Right cardiac atrium (tissue), 5 donors: ENCODE results near the gene METAP1. TPM values are rescaled to one million over a fixed set of nuclear protein-coding genes. Genes with fewer than 3 reads are reported as not detected.
"Not testable (repeated sequence)": the region's sequence is repeated elsewhere in the genome, so short reads cannot be mapped to it uniquely, and the experiment has no call there.

ENCODE experiments used
- ATAC-seq, 2 donors: fragments of 200-7000 bp; cut with Tn5 transposase; one replicate each; pipeline versions ENCODE4 v1.8.0 to v1.9.1; 2020; ENCODE audit warnings: moderate library complexity in 2 of 2, mild to moderate bottlenecking in 1 of 2
- DNase-seq, 3 donors: peaks; one replicate each; pipeline ENCODE4 v3.0.0-alpha.2; 2020
- H3K27ac ChIP-seq: one replicate; pipeline ENCODE4 v1.5.1; 2013; ENCODE audit warnings: mild to moderate bottlenecking, low read length, control low read depth, moderate library complexity
- H3K27me3 ChIP-seq: one replicate; pipeline ENCODE4 v1.6.1; 2013; ENCODE audit not compliant: control insufficient read depth, insufficient read depth
- H3K4me1 ChIP-seq: one replicate; pipeline ENCODE4 v1.6.1; 2013; ENCODE audit warnings: low read length; ENCODE audit not compliant: control insufficient read depth, insufficient read depth
- H3K4me3 ChIP-seq: one replicate; pipeline ENCODE4 v1.5.1; 2013; ENCODE audit warnings: low read length, control low read depth
- H3K9me3 ChIP-seq: one replicate; pipeline ENCODE4 v1.6.1; 2013; ENCODE audit warnings: low read length; ENCODE audit not compliant: control insufficient read depth
- WGBS: extraction: QIAGEN DNeasy Blood & Tissue Kit; methylation state at CpG from one replicate; pipeline ENCODE4 v1.1.7; 2013; 5-methylcytosine and 5-hydroxymethylcytosine counted together
- intact Hi-C, 4 donors: fragments of 100-400 bp; cut with DNase I; formaldehyde crosslinking; loops; one replicate each; pipeline versions ENCODE4 v1.11.0 to v1.14.0; 2022 to 2023
- polyA plus RNA-seq: library from polyadenylated mRNA; stranded (reverse); fragments of 200-250 nt; gene quantifications from one replicate; pipeline ENCODE4 v1.2.3, GENCODE V29; 2013
- total RNA-seq, 4 donors: library from RNA; stranded (reverse); fragmentation: NEBNext Ultra II Directional; extraction: Animal tissue kit (Norgen Biotek cat#: 25700); gene quantifications; one replicate each; pipeline ENCODE4 v1.2.1, GENCODE V29; 2021
- donor health status: healthy with polysubstance abuse.
- donor health status: DM: no; HTN: yes; CAD: no.
- donor health status: DM: no; HTN: no; CAD: no.
- donor health status: DM: no; HTN: yes; CAD: no; lungs with severe emphysema.
- donor health status: DM: yes; HTN: yes; CAD: no.

Gene METAP1
- total and polyA plus RNA-seq, 5 donors: 26.7 to 53.2 (median 39.9) TPM

DNA sequence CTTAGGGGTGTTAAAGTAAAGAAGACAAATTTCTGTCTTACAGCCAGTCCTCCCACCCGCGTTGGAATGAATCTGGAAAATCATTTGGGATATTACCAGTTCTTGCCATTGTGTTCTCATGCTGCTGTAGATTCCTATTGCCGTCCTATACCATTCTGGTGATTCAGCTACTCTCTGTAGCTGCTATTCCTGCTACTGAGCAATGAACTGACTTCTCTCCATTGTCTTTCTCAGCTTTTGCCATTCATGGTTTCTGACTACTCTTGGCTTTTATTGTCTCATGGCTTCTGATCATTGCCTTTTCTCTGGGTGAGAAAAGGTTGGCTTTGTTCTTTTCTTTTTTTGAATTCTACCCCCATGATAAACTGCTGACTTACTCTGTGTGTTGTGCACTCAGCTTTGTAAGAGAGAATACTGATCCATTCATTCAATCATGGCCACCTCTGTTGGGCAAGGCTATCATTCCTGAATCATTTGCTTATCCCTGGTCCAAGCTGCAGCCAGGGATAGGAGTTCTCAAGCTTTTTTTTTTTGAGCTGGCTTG is 27.7 kb upstream of the METAP1 start:
- H3K9me3 ChIP-seq: no peaks in the 10 kb centered on the region
- ATAC-seq (no peak), DNase-seq (no peak)
- no peak overlapping the region for H3K4me3 ChIP-seq
- intact Hi-C loops: no loop called here
- WGBS: 80% methylated on average over 3 of the region's 3 CpGs
- H3K27ac ChIP-seq: no peak overlapping the region
- no peaks in the 10 kb centered on the region for H3K27me3 ChIP-seq
- H3K4me1 ChIP-seq: no peaks in the 10 kb centered on the region

DNA sequence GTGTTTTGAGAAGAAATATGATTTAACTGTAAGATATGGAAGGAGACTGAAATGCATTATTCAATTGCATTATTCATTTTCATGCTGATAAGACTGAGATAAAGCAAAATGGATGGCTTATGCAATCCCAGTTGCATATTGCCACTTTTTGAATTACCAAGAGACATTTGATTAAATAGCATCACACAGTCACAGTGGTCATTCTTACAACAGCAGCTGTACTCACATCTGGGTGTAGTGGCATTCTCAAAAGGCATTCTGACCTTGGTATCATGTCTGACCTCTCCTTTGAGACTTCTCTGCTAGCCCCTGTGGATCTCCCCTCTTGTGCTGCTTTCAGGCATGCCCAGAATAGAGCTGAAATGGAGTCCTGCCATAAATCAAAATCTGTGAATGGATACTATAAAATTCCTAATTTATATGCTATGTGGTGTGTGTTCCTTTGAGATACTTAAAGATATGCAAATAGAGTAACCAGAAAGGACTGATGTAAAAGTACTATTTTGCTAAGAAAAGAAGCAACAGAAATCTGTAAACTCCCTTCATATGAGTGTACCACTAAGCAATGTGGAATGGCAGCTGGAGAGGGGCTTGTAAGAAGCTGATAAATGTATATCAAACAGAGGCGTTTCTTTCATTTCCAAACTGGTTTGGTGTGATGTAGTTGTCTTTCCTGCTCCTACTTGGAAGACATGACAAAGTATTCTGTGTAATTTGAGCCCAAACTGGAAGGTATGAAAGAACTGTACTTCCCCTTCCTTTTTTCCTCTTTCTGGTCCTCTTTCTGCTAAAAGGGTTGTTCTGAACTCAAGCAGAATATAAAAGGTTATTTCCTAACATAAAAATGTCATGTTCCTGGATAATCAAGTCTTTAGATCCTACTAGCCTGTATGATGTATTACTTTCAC is 25.4 kb upstream of the METAP1 start:
- 23% methylated on average over 1 of the region's 1 CpG for WGBS

DNA sequence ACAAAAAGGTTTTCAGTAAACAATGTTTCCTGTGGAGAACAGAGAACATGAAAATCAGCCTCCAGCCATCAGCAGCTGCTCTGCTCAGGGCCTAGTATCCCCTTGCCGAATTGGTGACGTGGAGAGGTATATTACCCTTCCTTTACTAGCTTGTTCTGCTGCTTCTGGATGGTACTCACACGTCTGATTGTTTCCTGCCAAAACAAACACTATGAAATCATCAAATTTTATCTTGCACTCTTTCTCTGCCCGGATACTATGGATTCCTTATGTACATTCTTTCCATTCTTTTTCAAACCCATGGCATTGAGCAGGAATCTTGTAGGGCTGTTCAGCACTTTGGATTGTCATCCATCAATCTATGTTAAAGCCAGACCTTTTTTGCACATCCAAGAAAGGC is 18.8 kb upstream of the METAP1 start:
- no peaks in the 10 kb centered on the region for H3K9me3 ChIP-seq
- intact Hi-C loops: no loop called here
- no peak overlapping the region for H3K4me3 ChIP-seq
- 39% methylated on average over 4 of the region's 4 CpGs for WGBS
- H3K4me1 ChIP-seq: no peaks in the 10 kb centered on the region
- DNase-seq: no peak
- H3K27me3 ChIP-seq: no peaks in the 10 kb centered on the region
- ATAC-seq: no peak
- H3K27ac ChIP-seq: no peak overlapping the region

More for the DNA sequence above, 25.4 kb upstream of the METAP1 start:
- ATAC-seq (no peak), DNase-seq (no peak)
- no peaks in the 10 kb centered on the region for H3K9me3 ChIP-seq
- no peak overlapping the region for H3K4me3 ChIP-seq
- no peak overlapping the region for H3K27ac ChIP-seq
- intact Hi-C loops: no loop called here
- H3K4me1 ChIP-seq: no peaks in the 10 kb centered on the region
- H3K27me3 ChIP-seq: no peaks in the 10 kb centered on the region

DNA sequence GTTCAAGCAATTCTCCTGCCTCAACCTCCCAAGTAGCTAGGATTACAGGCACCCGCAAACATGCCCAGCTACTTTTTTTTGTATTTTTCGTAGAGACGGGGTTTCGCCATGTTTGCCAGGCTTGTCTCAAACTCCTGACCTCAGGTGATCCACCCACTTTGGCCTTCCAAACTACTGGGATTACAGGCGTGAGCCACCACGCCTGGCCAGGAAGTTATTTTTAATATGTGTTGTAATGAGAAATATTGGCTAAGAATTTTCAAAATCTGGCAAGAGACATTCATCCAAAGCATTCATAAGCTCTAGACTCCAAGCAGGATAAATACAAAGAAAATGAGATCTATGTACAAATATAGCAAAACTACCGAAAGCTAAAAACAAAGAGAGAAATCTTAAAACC is 18.0 kb upstream of the METAP1 start:
- H3K4me3 ChIP-seq: no peak overlapping the region
- intact Hi-C loops: no loop called here

DNA sequence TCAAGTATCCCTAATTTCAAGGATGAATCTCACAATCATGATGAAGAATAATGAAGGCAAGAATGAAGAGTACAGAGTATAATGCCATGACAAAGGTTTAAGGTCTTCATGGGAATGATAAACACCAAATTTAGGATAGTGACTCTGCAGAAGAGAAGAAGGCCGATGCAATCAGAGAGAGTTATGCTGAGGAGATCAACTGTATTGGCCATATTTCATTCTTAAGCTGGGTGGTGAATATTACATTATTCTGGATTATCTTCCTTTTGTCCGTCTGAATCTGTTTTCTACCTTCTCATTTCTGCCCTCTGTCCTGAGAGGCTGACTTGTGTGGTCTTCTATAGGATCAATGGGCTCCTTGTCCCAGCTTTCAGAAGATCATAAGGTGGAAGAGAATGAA is 7.8 kb upstream of the METAP1 start:
- intact Hi-C loops: no loop called here

More for the DNA sequence above, 18.0 kb upstream of the METAP1 start:
- peaks cover 2% of the 10 kb centered on the region for H3K27me3 ChIP-seq
- H3K4me1 ChIP-seq: no peaks in the 10 kb centered on the region
- no peak overlapping the region for H3K27ac ChIP-seq
- DNase-seq: no peak
- H3K9me3 ChIP-seq: no peaks in the 10 kb centered on the region
- ATAC-seq: no peak
- 79% methylated on average over 7 of the region's 7 CpGs for WGBS

DNA sequence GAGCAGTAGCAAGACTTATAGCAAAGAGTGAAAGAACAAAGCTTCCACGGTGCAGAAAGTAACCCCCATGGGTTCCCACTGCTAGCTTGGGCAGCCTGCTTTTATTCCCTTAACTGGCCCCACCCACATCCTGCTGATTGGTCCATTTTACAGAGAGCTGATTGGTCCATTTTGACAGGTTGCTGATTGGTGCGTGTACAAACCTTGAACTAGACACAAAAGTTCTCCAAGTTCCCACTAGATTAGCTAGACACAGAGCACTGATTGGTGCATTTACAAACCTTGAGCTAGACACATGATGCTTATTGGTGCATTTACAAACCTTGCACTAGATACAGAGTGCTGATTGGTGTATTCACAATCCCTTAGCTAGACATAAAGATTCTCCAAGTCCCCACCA is 2.7 kb upstream of the METAP1 start:
- not testable (repeated sequence) for ATAC-seq, H3K27ac ChIP-seq, DNase-seq, H3K27me3 ChIP-seq, H3K4me1 ChIP-seq, H3K9me3 ChIP-seq, H3K4me3 ChIP-seq
- intact Hi-C loops: loop anchor here in 1 of 4 donors (10.0 kb wide), 1 partner anchor 58 kb away; no protein-coding TSS in a partner anchor
- 98% methylated on average over 2 of the region's 2 CpGs for WGBS

More for the DNA sequence above, 7.8 kb upstream of the METAP1 start:
- Histone ChIP-seq H3K9me3 (no peaks in the 10 kb centered on the region), H3K27ac (no peak overlapping the region), H3K4me3 (no peak overlapping the region), H3K4me1 (no peaks in the 10 kb centered on the region), H3K27me3 (no peaks in the 10 kb centered on the region)
- 87% methylated on average over 2 of the region's 2 CpGs for WGBS
- DNase-seq: no peak
- ATAC-seq: no peak

DNA sequence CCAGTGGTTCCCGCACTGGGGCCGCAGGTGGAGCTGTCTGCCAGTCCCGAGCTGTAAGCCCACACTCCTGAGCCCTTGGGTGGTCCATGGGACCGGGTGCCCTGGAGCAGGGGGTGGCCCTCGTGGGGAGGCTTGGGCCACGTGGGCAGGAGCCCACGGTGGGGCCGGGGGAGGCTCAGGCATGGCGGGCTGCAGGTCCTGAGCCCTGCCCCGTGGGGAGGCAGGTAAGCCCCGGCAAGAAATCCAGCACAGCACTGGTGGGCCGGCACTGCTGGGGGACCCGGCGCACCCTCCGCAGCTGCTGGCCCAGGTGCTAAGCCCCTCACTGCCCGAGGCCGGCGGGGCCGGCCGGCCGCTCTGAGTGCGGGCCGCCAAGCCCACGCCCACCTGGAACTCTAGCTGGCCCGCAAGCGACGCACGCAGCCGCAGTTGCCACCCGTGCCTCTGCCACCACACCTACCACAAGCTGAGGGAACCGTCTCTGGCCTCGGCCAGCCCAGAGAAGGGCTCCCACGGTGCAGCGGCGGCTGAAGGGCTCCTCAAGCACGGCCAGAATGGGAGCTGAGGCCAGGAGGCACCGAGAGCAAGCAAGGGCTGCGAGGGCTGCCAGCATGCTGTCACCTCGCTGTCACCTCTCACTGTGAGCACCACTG is 2.0 kb upstream of the METAP1 start:
- intact Hi-C loops: loop anchor here in 1 of 4 donors (10.0 kb wide), 1 partner anchor 59 kb away; no protein-coding TSS in a partner anchor
- DNase-seq: peak; percentile 13 to 70 (median 64)
- no peak for ATAC-seq
- Histone ChIP-seq H3K4me3 (no peak overlapping the region), H3K27me3 (no peaks in the 10 kb centered on the region), H3K27ac (no peak overlapping the region), H3K9me3 (no peaks in the 10 kb centered on the region), H3K4me1 (no peaks in the 10 kb centered on the region)
- 95% methylated on average over 39 of the region's 39 CpGs for WGBS

DNA sequence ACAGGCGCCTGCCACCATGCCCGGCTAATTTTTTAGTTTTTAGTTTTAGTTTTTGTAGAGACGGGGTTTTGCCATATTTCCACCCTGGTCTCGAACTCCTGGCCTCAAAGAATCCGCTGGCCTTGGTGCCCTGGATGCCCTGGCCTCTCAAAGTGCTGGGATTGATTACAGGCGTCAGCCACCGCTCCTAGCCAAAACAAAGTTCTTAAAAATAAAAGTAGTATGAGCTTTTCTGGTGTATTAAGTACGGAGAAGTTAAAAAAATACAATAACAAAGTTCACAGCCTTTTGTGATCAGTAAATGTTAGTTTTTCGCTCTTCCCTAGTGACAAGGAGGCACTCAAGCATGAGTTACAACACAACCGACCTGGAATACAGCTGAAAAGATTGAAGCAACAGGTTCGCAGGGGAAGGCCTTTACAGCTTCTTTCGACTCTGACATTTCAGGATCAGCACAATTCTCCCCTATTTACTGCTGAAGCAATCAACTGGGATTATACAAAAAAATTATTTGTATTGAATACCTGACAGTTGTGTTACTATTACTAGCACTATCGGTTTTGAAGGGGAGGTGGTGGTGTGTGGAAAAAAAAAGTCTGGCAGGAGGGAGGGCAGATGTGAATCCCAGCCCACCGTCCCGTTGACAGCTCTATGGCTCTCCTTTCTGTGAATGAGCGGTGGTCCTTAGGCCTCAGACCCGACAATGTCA is 893 bp upstream of the METAP1 start:
- WGBS: 48% methylated on average over 17 of the region's 17 CpGs
- DNase-seq: no peak
- intact Hi-C loops: loop anchor here in 3 of 4 donors (5.0 to 10.0 kb wide), 2 partner anchors 60 to 63 kb away; no protein-coding TSS in a partner anchor
- peak overlapping the region; percentile 93 for H3K27ac ChIP-seq
- no peak for ATAC-seq
- peak overlapping the region; percentile 58 for H3K4me3 ChIP-seq
- H3K4me1 ChIP-seq: no peaks in the 10 kb centered on the region
- H3K27me3 ChIP-seq: no peaks in the 10 kb centered on the region
- no peaks in the 10 kb centered on the region for H3K9me3 ChIP-seq

DNA sequence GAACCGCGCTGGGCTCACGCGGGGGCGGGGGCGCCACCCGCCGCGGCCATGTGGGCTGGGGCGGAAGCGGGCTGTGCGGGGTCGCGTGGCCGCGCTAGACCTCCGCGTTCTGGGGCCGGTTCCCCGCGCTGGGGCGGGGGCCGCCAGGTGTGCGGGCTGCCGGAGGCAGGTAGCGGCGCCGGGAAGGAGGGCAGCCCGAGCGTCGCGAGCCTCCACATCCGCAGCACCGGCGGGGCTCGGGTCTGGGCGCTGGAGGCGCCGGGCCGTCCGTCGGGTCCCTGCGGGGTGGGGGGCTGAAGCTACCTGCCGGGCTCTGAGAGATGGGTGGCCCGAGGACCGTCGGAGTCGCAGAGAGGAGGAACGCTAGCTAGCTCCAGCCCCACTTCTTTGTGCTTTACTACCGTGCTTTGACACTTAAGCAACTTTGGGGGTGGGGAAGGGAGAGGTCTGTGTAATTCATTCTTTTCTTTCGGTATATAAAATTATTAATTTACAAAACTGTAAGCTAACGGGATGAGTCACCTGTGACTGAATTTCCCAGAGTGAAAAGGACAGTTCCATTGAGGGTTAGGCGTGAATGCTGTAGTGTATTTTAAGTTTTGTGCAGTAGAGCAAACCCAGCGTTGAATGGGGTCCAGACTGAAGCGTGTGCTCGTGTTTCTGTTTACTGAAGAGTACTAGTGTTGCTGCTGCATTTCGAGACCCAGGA is 689 bp downstream of the METAP1 start:
- DNase-seq: peak in 1 of 3 donors; percentile 67
- H3K27ac ChIP-seq: peak overlapping the region; percentile 44
- H3K4me1 ChIP-seq: no peaks in the 10 kb centered on the region

DNA sequence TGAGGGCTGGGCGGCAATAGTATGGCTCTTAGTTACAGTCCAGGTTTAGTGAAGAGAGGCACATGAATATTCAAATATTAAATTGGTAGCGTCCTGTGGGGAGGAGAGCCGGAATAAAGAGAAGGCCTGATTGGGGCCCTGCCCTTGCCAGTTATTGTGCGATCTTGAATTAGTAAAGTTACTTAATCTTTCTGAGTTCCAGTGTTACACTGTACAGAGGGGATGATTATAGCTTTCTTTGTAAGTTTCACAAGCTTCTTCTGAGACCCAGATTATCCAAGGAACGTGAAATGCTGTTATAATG is 1.2 kb downstream of the METAP1 start:
- WGBS: 50% methylated on average over 5 of the region's 5 CpGs
- Histone ChIP-seq H3K27me3 (no peaks in the 10 kb centered on the region), H3K4me1 (no peaks in the 10 kb centered on the region), H3K27ac (peak overlapping the region; percentile 44), H3K9me3 (no peaks in the 10 kb centered on the region), H3K4me3 (peak overlapping the region; percentile 95)
- intact Hi-C loops: loop anchor here in 3 of 4 donors (5.0 to 10.0 kb wide), 2 partner anchors 61 to 62 kb away; no protein-coding TSS in a partner anchor
- no peak for ATAC-seq
- DNase-seq: no peak

More for the DNA sequence above, 689 bp downstream of the METAP1 start:
- peak in 1 of 2 donors; percentile 1 for ATAC-seq
- intact Hi-C loops: loop anchor here in 3 of 4 donors (5.0 to 10.0 kb wide), 2 partner anchors 61 kb away; no protein-coding TSS in a partner anchor
- Histone ChIP-seq H3K4me3 (peak overlapping the region; percentile 95), H3K27me3 (no peaks in the 10 kb centered on the region), H3K9me3 (no peaks in the 10 kb centered on the region)
- under 1% methylated on average over 57 of the region's 57 CpGs for WGBS
